T-helper 2 cell treated with Interferon-gamma antibody and Interleukin-4, amounts not matched to agents 5 μg/mL and 100 μg/mL, for 36 hours (primary cell): ENCODE results near the gene BCAP31.
"Not testable (repeated sequence)": the region's sequence is repeated elsewhere in the genome, so short reads cannot be mapped to it uniquely, and the experiment has no call there.

Experiments
- DNase-seq: peaks from one replicate; pipeline ENCODE4 v3.0.0; 2021; ENCODE audit warnings: low spot score
- H3K27ac Mint-ChIP-seq: one replicate; pipeline ENCODE4 v1.8.0; 2021; ENCODE audit warnings: mild to moderate bottlenecking, mixed read lengths
- H3K27me3 Mint-ChIP-seq: one replicate; pipeline ENCODE4 v1.8.0; 2021; ENCODE audit warnings: low read depth, mixed read lengths
- H3K36me3 Mint-ChIP-seq: one replicate; pipeline ENCODE4 v1.8.0; 2021; ENCODE audit warnings: low read depth, mixed read lengths
- H3K4me1 Mint-ChIP-seq: one replicate; pipeline ENCODE4 v1.8.0; 2021; ENCODE audit warnings: low read depth, mixed read lengths
- H3K4me3 Mint-ChIP-seq: one replicate; pipeline ENCODE4 v1.8.0; 2022; ENCODE audit warnings: mild to moderate bottlenecking, moderate library complexity, mixed read lengths
- H3K9me3 Mint-ChIP-seq: one replicate; pipeline ENCODE4 v1.8.0; 2021; ENCODE audit warnings: mixed read lengths

The BCAP31 gene

GRCh38 chrX:153766098-153766817, 42.1 kb upstream of the BCAP31 start:
- Mint-ChIP-seq H3K27me3 (no peaks in the 10 kb centered on the region), H3K4me1 (peaks cover 5% of the 10 kb centered on the region), H3K4me3 (no peak overlapping the region), H3K9me3 (no peaks in the 10 kb centered on the region), H3K27ac (peak overlapping the region; percentile 10), H3K36me3 (no peaks in the 10 kb centered on the region)
- DNase-seq = no peak

GRCh38 chrX:153765138-153766079, 41.2 kb upstream of the BCAP31 start:
- Mint-ChIP-seq H3K36me3 (no peaks in the 10 kb centered on the region), H3K27me3 (no peaks in the 10 kb centered on the region), H3K4me3 (no peak overlapping the region), H3K4me1 (peaks cover 5% of the 10 kb centered on the region), H3K9me3 (no peaks in the 10 kb centered on the region), H3K27ac (no peak overlapping the region)
- DNase-seq = no peak

GRCh38 chrX:153764786-153765137, 40.6 kb upstream of the BCAP31 start:
- H3K4me3 Mint-ChIP-seq = no peak overlapping the region
- no peak for DNase-seq
- no peak overlapping the region for H3K27ac Mint-ChIP-seq
- H3K4me1 Mint-ChIP-seq = peaks cover 5% of the 10 kb centered on the region
- H3K27me3 Mint-ChIP-seq = no peaks in the 10 kb centered on the region
- H3K9me3 Mint-ChIP-seq = no peaks in the 10 kb centered on the region
- no peaks in the 10 kb centered on the region for H3K36me3 Mint-ChIP-seq

GRCh38 chrX:153763989-153764755, 40.0 kb upstream of the BCAP31 start, which contains the start of gene PLXNB3:
Gene PLXNB3, plus strand, starts transcription at chrX:153764249. Its CDS starts 1,287 bp downstream, at chrX:153765536.
- Mint-ChIP-seq H3K4me1 (peaks cover 5% of the 10 kb centered on the region), H3K27ac (no peak within 1 kb of the TSS), H3K27me3 (no peaks in the 10 kb centered on the region), H3K9me3 (no peaks in the 10 kb centered on the region), H3K36me3 (no peaks in the 10 kb centered on the region), H3K4me3 (no peak within 1 kb of the TSS)
- peak; percentile 56 for DNase-seq

GRCh38 chrX:153763298-153763932, 39.2 kb upstream of the BCAP31 start:
- Mint-ChIP-seq H3K4me1 (peaks cover 5% of the 10 kb centered on the region), H3K36me3 (no peaks in the 10 kb centered on the region), H3K9me3 (no peaks in the 10 kb centered on the region), H3K27ac (no peak overlapping the region), H3K27me3 (no peaks in the 10 kb centered on the region), H3K4me3 (no peak overlapping the region)
- DNase-seq = no peak

- DNase-seq = no peak
- Mint-ChIP-seq H3K4me3 (no peak overlapping the region), H3K4me1 (peaks cover 5% of the 10 kb centered on the region), H3K9me3 (no peaks in the 10 kb centered on the region), H3K36me3 (no peaks in the 10 kb centered on the region), H3K27me3 (peaks cover under 1% of the 10 kb centered on the region), H3K27ac (no peak overlapping the region)
Measured at GRCh38 chrX:153762626-153763173, 38.5 kb upstream of the BCAP31 start.

- no peak overlapping the region for H3K4me3 Mint-ChIP-seq
- no peak for DNase-seq
- H3K9me3 Mint-ChIP-seq = no peaks in the 10 kb centered on the region
- no peaks in the 10 kb centered on the region for H3K36me3 Mint-ChIP-seq
- peaks cover 5% of the 10 kb centered on the region for H3K27me3 Mint-ChIP-seq
- no peak overlapping the region for H3K27ac Mint-ChIP-seq
- H3K4me1 Mint-ChIP-seq = peaks cover 5% of the 10 kb centered on the region
Measured at GRCh38 chrX:153761863-153762262, 37.7 kb upstream of the BCAP31 start.

GRCh38 chrX:153755136-153755535, 30.9 kb upstream of the BCAP31 start:
- no peak for DNase-seq
- no peak overlapping the region for H3K4me3 Mint-ChIP-seq
- no peak overlapping the region for H3K27ac Mint-ChIP-seq
- H3K27me3 Mint-ChIP-seq = peaks cover 10% of the 10 kb centered on the region
- H3K9me3 Mint-ChIP-seq = no peaks in the 10 kb centered on the region
- H3K36me3 Mint-ChIP-seq = no peaks in the 10 kb centered on the region
- H3K4me1 Mint-ChIP-seq = peaks cover 4% of the 10 kb centered on the region

- Mint-ChIP-seq H3K27me3 (peaks cover 12% of the 10 kb centered on the region), H3K9me3 (no peaks in the 10 kb centered on the region), H3K4me1 (peaks cover 4% of the 10 kb centered on the region), H3K27ac (no peak overlapping the region), H3K4me3 (no peak overlapping the region), H3K36me3 (no peaks in the 10 kb centered on the region)
- DNase-seq = no peak
Measured at GRCh38 chrX:153750127-153750774, 26.1 kb upstream of the BCAP31 start.

- DNase-seq, H3K4me3 Mint-ChIP-seq, H3K27ac Mint-ChIP-seq, H3K36me3 Mint-ChIP-seq, H3K4me1 Mint-ChIP-seq, H3K9me3 Mint-ChIP-seq: not testable (repeated sequence)
- peaks cover 12% of the 10 kb centered on the region for H3K27me3 Mint-ChIP-seq
Measured at GRCh38 chrX:153749017-153749416, 24.8 kb upstream of the BCAP31 start.

GRCh38 chrX:153746991-153747390, 22.8 kb upstream of the BCAP31 start:
- not testable (repeated sequence) for H3K36me3 Mint-ChIP-seq, H3K27ac Mint-ChIP-seq
- peaks cover 12% of the 10 kb centered on the region for H3K27me3 Mint-ChIP-seq

GRCh38 chrX:153746359-153746758, 22.2 kb upstream of the BCAP31 start:
- H3K27me3 Mint-ChIP-seq = peaks cover 12% of the 10 kb centered on the region
- H3K36me3 Mint-ChIP-seq = no peaks in the 10 kb centered on the region
- H3K4me1 Mint-ChIP-seq = peaks cover under 1% of the 10 kb centered on the region
- H3K27ac Mint-ChIP-seq = no peak overlapping the region
- no peak overlapping the region for H3K4me3 Mint-ChIP-seq
- H3K9me3 Mint-ChIP-seq = no peaks in the 10 kb centered on the region
- DNase-seq = no peak

More at GRCh38 chrX:153746991-153747390, 22.8 kb upstream of the BCAP31 start:
- H3K4me1 Mint-ChIP-seq, H3K4me3 Mint-ChIP-seq, H3K9me3 Mint-ChIP-seq, DNase-seq: not testable (repeated sequence)

GRCh38 chrX:153745067-153745433, 20.9 kb upstream of the BCAP31 start:
- not testable (repeated sequence) for H3K27ac Mint-ChIP-seq, H3K27me3 Mint-ChIP-seq, H3K4me1 Mint-ChIP-seq, H3K9me3 Mint-ChIP-seq, H3K36me3 Mint-ChIP-seq, DNase-seq, H3K4me3 Mint-ChIP-seq
